K562 (cell line): ENCODE results near the gene VRK3. TPM values are rescaled to one million over a fixed set of nuclear protein-coding genes. Genes with fewer than 3 reads are reported as not detected.
A peak's percentile ranks its signal among the peaks of the same experiment; 100 is the strongest.

ENCODE experiments used
- ATF7 ChIP-seq: fragments of 450-650 bp; IDR thresholded peaks from 2 replicates; pipeline ENCODE4 v1.7.1; 2014; ENCODE audit warnings: mild to moderate bottlenecking, moderate library complexity
- CTBP1 ChIP-seq: fragments of 450-650 bp; IDR thresholded peaks from 2 replicates; pipeline ENCODE4 v1.6.1; 2016; ENCODE audit warnings: borderline replicate concordance
- CTCF ChIP-seq, 3 experiments: IDR thresholded peaks in 2 of 3; conservative IDR thresholded peaks in 1 of 3; 2 replicates each; pipeline ENCODE4 v1.5.1; 2011 to 2012; ENCODE audit warnings: low read length in 3 of 3, mild to moderate bottlenecking in 3 of 3, control low read depth in 2 of 3, improper control_type of control experiment in 1 of 3, inconsistent platforms in 1 of 3, low read depth in 1 of 3, mixed read lengths in 1 of 3, moderate library complexity in 1 of 3; ENCODE audit not compliant: insufficient read depth in 2 of 3
- MBD1 ChIP-seq: fragments of 250-450 bp; sonication (Bioruptor Pico); IDR thresholded peaks from 2 replicates; pipeline ENCODE4 v1.8.0; 2022; ENCODE audit warnings: inconsistent platforms
- MTA2 ChIP-seq: fragments of 450-650 bp; IDR thresholded peaks from 2 replicates; pipeline ENCODE4 v1.6.1; 2016; ENCODE audit warnings: low read depth
- SMC3 ChIP-seq: conservative IDR thresholded peaks from 2 replicates; pipeline ENCODE4 v1.6.1; 2011; ENCODE audit warnings: low read depth, low read length, improper control_type of control experiment; ENCODE audit not compliant: insufficient read depth
- SREBF1 ChIP-seq: fragments of 150-350 bp; IDR thresholded peaks from 2 replicates; pipeline ENCODE4 v1.6.1; 2014; ENCODE audit warnings: antibody characterized with exemption, low read depth, low read length, borderline replicate concordance
- polyA plus RNA-seq, 8 experiments: library from polyadenylated mRNA; depleted of rRNA in 4 of 8; stranded (reverse) in 5 of 8; unstranded in 3 of 8; fragments of >200 nt; fragmentation: Nextera tagmentation in 2 of 8; fragmentation: Illumina TruSeq in 1 of 8; extraction: Ambion mirVana in 2 of 8; extraction: Trizol in 1 of 8; gene quantifications; 2 replicates each; pipeline versions ENCODE4 v1.2.1 to v1.2.3, GENCODE V29; 2011 to 2014; ENCODE audit warnings: inconsistent platforms in 1 of 8, missing spikeins in 1 of 8
- total RNA-seq, 7 experiments: library from RNA; depleted of rRNA in 6 of 7; stranded (reverse); fragments of >200 nt in 6 of 7; fragmentation: Illumina TruSeq in 2 of 7; extraction: Trizol in 2 of 7; gene quantifications; 2 replicates each; pipeline versions ENCODE4 v1.2.1 to v1.2.3, GENCODE V29; 2011 to 2021; ENCODE audit warnings: low replicate concordance in 1 of 7
- TF ChIP-seq, protein P1 (sequence below): fragments of 450-650 bp; formaldehyde crosslinking; IDR thresholded peaks from 2 replicates; pipeline ENCODE4 v1.4.0; 2020; ENCODE audit warnings: mild to moderate bottlenecking, moderate library complexity

VRK3 gene
- total and polyA plus RNA-seq, 9 of the 15 experiments (the other 6 are each of a cell fraction or from before 2014, with no cell fraction given): 25.6 to 94.3 (median 42.9) TPM

- TF ChIP-seq CTCF (IDR thresholded peaks at IDR 0.05 in 2 of 3, conservative IDR thresholded peaks at IDR 0.05 in 1 of 3; ENCODE audit: insufficient read depth in 2 of 3, low read depth in 1 of 3, low read length in 3 of 3) (peak; percentile 69 to 72 (median 72)), MBD1 (no peak), ATF7 (no peak), SMC3 (peak; percentile 74), MTA2 (no peak), SREBF1 (no peak), CTBP1 (0 out of 2 replicates have a peak, but pooled peaks have one; percentile 16)
- TF ChIP-seq, protein P1, sequence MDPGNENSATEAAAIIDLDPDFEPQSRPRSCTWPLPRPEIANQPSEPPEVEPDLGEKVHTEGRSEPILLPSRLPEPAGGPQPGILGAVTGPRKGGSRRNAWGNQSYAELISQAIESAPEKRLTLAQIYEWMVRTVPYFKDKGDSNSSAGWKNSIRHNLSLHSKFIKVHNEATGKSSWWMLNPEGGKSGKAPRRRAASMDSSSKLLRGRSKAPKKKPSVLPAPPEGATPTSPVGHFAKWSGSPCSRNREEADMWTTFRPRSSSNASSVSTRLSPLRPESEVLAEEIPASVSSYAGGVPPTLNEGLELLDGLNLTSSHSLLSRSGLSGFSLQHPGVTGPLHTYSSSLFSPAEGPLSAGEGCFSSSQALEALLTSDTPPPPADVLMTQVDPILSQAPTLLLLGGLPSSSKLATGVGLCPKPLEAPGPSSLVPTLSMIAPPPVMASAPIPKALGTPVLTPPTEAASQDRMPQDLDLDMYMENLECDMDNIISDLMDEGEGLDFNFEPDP (CRISPR knock-in tag): no peak
Measured at GRCh38 chr19:50008532-50008931, 16.6 kb downstream of the VRK3 start (continued).
